ENCODE data around the gene SLC2A2. TPM values are rescaled to one million over a fixed set of nuclear protein-coding genes. Genes with fewer than 3 reads are reported as not detected.

The SLC2A2 gene
- total and polyA plus RNA-seq, 2 donors = 0.05 TPM; not detected in 1

DNA sequence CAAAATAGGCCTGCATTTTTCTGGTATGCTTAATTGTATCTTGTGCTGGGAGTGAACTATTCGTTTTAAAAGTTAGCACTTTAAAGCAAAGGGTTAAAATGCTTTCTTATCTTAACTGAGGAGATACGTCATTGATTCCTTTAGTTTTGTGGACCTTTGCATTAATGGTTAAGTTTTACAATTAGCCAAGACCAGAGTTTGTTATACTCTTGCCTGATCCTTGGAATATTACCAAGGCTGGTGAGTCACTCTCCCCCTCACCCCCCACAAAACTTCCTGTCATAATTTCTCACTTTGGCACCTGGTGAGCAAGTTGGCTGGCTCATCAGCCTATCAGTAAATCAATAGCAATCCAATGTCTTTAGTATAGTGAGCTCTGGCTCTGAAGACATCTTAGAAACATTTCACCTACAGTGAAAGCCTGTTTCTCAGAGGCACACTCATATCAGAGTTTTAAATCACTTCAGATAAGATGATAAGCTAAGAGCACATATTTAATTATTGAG lies 26.7 kb downstream of the SLC2A2 start:
- DNase-seq (ENCODE audit: low read depth in 6 of 9, low spot score in 9 of 9) = no peak
- Histone ChIP-seq H3K36me3 (ENCODE audit: control insufficient read depth in 2 of 2, insufficient read depth in 2 of 2, low read length in 1 of 2) (no peaks in the 10 kb centered on the region), H3K27me3 (ENCODE audit: control insufficient read depth in 2 of 2, insufficient read depth in 1 of 2, low read length in 1 of 2) (no peaks in the 10 kb centered on the region), H3K4me3 (ENCODE audit: low read length in 2 of 2) (no peak overlapping the region), H3K9me3 (ENCODE audit: control insufficient read depth in 2 of 2, insufficient read depth in 1 of 2, low read length in 1 of 2) (no peaks in the 10 kb centered on the region), H3K27ac (ENCODE audit: low read depth in 1 of 2, low read length in 1 of 2) (no peak overlapping the region), H3K4me1 (ENCODE audit: control insufficient read depth in 2 of 2, insufficient read depth in 2 of 2, low read length in 2 of 2) (no peaks in the 10 kb centered on the region)
- WGBS = 90% methylated on average over 2 of the region's 2 CpGs

DNA sequence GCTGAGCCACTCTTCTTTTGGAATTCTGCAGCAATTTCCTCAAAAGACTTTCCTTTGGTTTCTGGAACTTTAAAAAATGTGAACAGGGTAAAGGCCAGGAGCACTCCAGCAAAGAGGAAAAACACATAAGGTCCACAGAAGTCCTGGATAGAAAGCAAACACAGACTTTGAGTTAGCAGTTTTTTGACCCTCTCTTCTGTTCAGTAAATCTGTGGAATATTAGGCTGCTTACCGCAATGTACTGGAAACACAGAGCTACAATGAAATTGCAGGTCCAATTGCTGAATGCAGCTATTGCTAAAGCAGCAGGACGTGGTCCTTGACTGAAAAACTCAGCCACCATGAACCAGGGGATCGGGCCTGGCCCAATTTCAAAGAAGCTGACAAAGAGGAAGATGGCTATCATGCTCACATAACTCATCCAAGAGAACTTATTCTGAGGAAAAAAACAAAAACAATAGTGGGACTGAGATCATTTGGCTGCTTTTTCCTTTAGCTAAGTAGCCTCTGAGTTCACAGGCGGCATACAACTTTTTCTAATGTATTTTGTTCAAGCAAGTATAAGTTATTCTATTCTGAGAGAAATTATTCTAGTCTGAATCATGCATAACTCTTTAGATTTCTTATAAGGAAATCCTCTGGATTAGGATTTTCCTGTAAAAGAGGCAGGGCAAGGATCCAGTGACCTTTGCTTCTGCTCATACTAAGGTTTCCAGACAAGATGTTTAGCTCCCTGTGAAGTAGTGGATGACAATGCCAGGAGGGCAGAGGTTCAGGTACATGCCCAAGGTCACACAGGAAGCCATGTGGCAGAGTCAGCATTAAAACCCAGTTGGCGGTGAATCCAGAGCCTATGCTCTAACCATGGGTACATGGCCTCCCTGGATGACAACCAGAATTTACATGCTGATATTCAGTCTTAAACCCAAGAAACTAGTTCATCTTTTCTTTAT lies 28.3 kb downstream of the SLC2A2 start:
- Histone ChIP-seq H3K27ac (ENCODE audit: low read depth in 1 of 2, low read length in 1 of 2) (no peak overlapping the region), H3K4me1 (ENCODE audit: control insufficient read depth in 2 of 2, insufficient read depth in 2 of 2, low read length in 2 of 2) (no peaks in the 10 kb centered on the region), H3K4me3 (ENCODE audit: low read length in 2 of 2) (no peak overlapping the region), H3K27me3 (ENCODE audit: control insufficient read depth in 2 of 2, insufficient read depth in 1 of 2, low read length in 1 of 2) (no peaks in the 10 kb centered on the region), H3K36me3 (ENCODE audit: control insufficient read depth in 2 of 2, insufficient read depth in 2 of 2, low read length in 1 of 2) (no peaks in the 10 kb centered on the region), H3K9me3 (ENCODE audit: control insufficient read depth in 2 of 2, insufficient read depth in 1 of 2, low read length in 1 of 2) (no peaks in the 10 kb centered on the region)
- 90% methylated on average over 5 of the region's 5 CpGs for WGBS
- no peak for DNase-seq (ENCODE audit: low read depth in 6 of 9, low spot score in 9 of 9)

DNA sequence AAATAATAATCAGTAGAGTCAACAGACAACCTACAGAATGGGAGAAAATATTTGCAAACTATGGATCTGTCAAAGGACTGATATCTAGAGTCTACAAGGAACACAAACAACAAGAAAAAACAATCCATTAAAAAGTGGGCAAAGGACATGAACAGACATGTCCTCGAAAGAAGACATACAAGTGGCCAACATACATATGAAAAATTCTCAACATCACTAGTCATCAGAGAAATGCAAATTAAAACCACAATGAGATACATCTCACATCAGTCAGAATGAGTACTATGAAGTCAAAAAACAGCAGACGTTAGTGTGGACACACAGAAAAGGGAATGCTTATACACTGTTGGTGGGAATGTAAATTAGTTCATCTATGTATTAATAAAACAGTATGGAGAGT lies 33.7 kb downstream of the SLC2A2 start:
- DNase-seq (ENCODE audit: low read depth in 6 of 9, low spot score in 9 of 9) = no peak
- Histone ChIP-seq H3K4me3 (ENCODE audit: low read length in 2 of 2) (no peak overlapping the region), H3K9me3 (ENCODE audit: control insufficient read depth in 2 of 2, insufficient read depth in 1 of 2, low read length in 1 of 2) (no peaks in the 10 kb centered on the region), H3K4me1 (ENCODE audit: control insufficient read depth in 2 of 2, insufficient read depth in 2 of 2, low read length in 2 of 2) (no peaks in the 10 kb centered on the region), H3K27ac (ENCODE audit: low read depth in 1 of 2, low read length in 1 of 2) (no peak overlapping the region), H3K27me3 (ENCODE audit: control insufficient read depth in 2 of 2, insufficient read depth in 1 of 2, low read length in 1 of 2) (no peaks in the 10 kb centered on the region), H3K36me3 (ENCODE audit: control insufficient read depth in 2 of 2, insufficient read depth in 2 of 2, low read length in 1 of 2) (no peaks in the 10 kb centered on the region)
- 94% methylated on average over 2 of the region's 2 CpGs for WGBS

DNA sequence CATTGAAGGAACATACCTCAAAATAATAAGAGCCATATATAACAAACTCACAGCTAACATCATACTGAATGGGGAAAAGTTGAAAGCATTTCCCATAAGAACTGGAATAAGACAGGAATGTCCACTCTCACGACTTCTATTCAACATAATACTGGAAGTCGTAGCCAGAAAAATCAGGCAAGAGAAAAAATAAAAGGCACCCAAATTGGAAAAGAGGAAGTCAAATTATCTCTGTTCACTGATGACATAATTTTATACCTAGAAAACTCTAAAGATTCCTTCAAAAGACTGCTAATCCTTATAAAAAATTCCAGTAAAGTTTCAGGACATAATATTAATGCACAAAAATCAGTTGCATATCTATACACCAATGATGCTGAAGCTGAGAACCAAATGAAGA lies 34.9 kb downstream of the SLC2A2 start:
- Histone ChIP-seq H3K27ac (ENCODE audit: low read depth in 1 of 2, low read length in 1 of 2) (no peak overlapping the region), H3K36me3 (ENCODE audit: control insufficient read depth in 2 of 2, insufficient read depth in 2 of 2, low read length in 1 of 2) (no peaks in the 10 kb centered on the region), H3K4me1 (ENCODE audit: control insufficient read depth in 2 of 2, insufficient read depth in 2 of 2, low read length in 2 of 2) (no peaks in the 10 kb centered on the region), H3K9me3 (ENCODE audit: control insufficient read depth in 2 of 2, insufficient read depth in 1 of 2, low read length in 1 of 2) (no peaks in the 10 kb centered on the region), H3K4me3 (ENCODE audit: low read length in 2 of 2) (no peak overlapping the region), H3K27me3 (ENCODE audit: control insufficient read depth in 2 of 2, insufficient read depth in 1 of 2, low read length in 1 of 2) (no peaks in the 10 kb centered on the region)
- DNase-seq (ENCODE audit: low read depth in 6 of 9, low spot score in 9 of 9) = no peak
- 92% methylated on average over 2 of the region's 2 CpGs for WGBS

DNA sequence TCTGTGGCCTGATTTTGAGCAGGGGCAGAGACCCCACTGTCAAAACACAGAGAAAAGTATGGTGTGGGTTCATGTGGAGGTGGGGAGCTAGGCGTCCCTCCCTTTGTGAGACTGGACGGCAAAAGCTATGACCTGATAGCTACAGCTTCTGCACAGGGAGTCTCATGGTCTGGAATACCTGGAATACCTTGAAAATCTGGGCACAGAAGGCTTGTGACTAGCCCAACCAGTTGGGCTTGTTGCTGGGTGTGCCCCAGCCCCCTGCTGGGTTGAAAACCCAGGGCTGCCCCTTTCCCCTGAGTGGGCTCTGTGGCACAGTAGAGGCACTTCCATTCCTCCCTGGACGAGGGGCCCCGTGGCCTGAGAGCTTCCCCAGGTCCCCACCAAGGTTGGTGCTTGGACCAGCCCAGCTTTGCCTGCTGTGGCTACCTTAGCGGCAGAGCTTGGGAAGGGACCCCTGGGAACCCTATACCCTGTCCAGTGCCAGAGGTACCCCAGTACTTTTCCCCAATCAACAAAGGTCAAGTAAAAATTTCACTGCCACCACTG lies 37.3 kb downstream of the SLC2A2 start:
- H3K9me3 ChIP-seq (ENCODE audit: control insufficient read depth in 2 of 2, insufficient read depth in 1 of 2, low read length in 1 of 2) = no peaks in the 10 kb centered on the region
- no peak overlapping the region for H3K4me3 ChIP-seq (ENCODE audit: low read length in 2 of 2)
- no peak for DNase-seq (ENCODE audit: low read depth in 6 of 9, low spot score in 9 of 9)
- no peaks in the 10 kb centered on the region for H3K36me3 ChIP-seq (ENCODE audit: control insufficient read depth in 2 of 2, insufficient read depth in 2 of 2, low read length in 1 of 2)
- 95% methylated on average over 5 of the region's 5 CpGs for WGBS
- no peaks in the 10 kb centered on the region for H3K27me3 ChIP-seq (ENCODE audit: control insufficient read depth in 2 of 2, insufficient read depth in 1 of 2, low read length in 1 of 2)
- H3K27ac ChIP-seq (ENCODE audit: low read depth in 1 of 2, low read length in 1 of 2) = no peak overlapping the region
- H3K4me1 ChIP-seq (ENCODE audit: control insufficient read depth in 2 of 2, insufficient read depth in 2 of 2, low read length in 2 of 2) = no peaks in the 10 kb centered on the region

DNA sequence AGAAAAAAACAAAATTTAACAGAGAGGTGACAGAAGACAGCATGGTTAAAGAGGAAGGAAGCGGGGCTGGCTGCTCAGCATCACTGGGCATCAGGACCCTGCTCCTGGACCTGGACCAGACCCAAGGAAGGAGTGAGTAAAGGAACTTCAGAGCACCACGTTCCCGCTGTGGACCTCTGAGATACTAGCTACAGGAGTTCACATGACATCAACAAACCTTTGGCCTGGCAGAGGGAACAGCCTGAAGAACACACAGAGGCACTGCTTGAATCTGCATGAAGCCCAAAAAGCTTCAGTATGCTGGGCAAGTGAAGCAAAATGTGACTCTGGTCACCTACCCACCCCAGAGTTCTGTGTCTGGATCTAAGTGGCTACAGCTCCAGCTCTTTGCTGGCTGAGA lies 38.1 kb downstream of the SLC2A2 start:
- no peaks in the 10 kb centered on the region for H3K9me3 ChIP-seq (ENCODE audit: control insufficient read depth in 2 of 2, insufficient read depth in 1 of 2, low read length in 1 of 2)
- 85% methylated on average over 3 of the region's 3 CpGs for WGBS
- no peak for DNase-seq (ENCODE audit: low read depth in 6 of 9, low spot score in 9 of 9)
- H3K4me3 ChIP-seq (ENCODE audit: low read length in 2 of 2) = no peak overlapping the region
- H3K27ac ChIP-seq (ENCODE audit: low read depth in 1 of 2, low read length in 1 of 2) = no peak overlapping the region
- H3K4me1 ChIP-seq (ENCODE audit: control insufficient read depth in 2 of 2, insufficient read depth in 2 of 2, low read length in 2 of 2) = no peaks in the 10 kb centered on the region
- H3K36me3 ChIP-seq (ENCODE audit: control insufficient read depth in 2 of 2, insufficient read depth in 2 of 2, low read length in 1 of 2) = no peaks in the 10 kb centered on the region
- no peaks in the 10 kb centered on the region for H3K27me3 ChIP-seq (ENCODE audit: control insufficient read depth in 2 of 2, insufficient read depth in 1 of 2, low read length in 1 of 2)

DNA sequence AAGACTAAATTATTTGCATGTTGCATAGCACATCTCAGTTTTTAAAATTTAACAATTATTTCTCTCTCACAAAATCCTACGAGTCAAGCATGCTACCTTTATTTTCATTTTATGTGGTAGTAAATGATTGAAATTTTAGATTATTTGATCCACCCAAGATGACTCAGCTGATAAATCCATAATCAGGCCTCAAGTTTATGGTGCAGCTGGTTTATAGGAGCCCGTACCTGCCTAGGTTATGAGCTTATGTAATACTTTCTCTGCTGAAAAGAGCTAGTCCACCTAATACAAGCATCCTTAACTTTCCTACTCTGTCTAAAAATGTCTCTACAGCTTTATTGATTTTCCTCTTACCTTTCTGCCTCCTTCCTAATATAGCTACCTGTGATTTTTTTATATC lies 41.2 kb downstream of the SLC2A2 start:
- WGBS = 93% methylated on average over 2 of the region's 2 CpGs
- Histone ChIP-seq H3K4me3 (ENCODE audit: low read length in 2 of 2) (no peak overlapping the region), H3K9me3 (ENCODE audit: control insufficient read depth in 2 of 2, insufficient read depth in 1 of 2, low read length in 1 of 2) (no peaks in the 10 kb centered on the region), H3K27me3 (ENCODE audit: control insufficient read depth in 2 of 2, insufficient read depth in 1 of 2, low read length in 1 of 2) (no peaks in the 10 kb centered on the region), H3K4me1 (ENCODE audit: control insufficient read depth in 2 of 2, insufficient read depth in 2 of 2, low read length in 2 of 2) (no peaks in the 10 kb centered on the region), H3K36me3 (ENCODE audit: control insufficient read depth in 2 of 2, insufficient read depth in 2 of 2, low read length in 1 of 2) (no peaks in the 10 kb centered on the region), H3K27ac (ENCODE audit: low read depth in 1 of 2, low read length in 1 of 2) (no peak overlapping the region)
- no peak for DNase-seq (ENCODE audit: low read depth in 6 of 9, low spot score in 9 of 9)

DNA sequence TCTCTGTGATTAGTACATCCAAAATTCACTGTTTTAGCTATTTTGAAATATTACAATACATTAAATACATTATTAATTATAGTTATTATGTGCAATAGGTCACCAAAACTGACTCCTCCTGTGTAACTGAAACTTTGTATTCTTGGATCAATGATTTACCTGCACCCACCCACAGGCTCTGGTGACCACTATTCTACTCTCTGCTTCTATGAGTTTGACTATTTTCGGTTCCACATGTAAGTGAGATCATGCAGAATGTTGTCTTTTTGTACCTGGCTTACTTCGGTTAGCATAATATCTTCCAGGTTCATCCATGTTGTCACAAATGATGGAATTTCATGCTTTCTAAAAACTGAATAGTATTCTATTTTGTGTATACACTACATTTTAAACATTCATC lies 43.8 kb downstream of the SLC2A2 start:
- Histone ChIP-seq H3K27ac (ENCODE audit: low read depth in 1 of 2, low read length in 1 of 2) (no peak overlapping the region), H3K4me3 (ENCODE audit: low read length in 2 of 2) (no peak overlapping the region), H3K36me3 (ENCODE audit: control insufficient read depth in 2 of 2, insufficient read depth in 2 of 2, low read length in 1 of 2) (no peaks in the 10 kb centered on the region), H3K4me1 (ENCODE audit: control insufficient read depth in 2 of 2, insufficient read depth in 2 of 2, low read length in 2 of 2) (no peaks in the 10 kb centered on the region), H3K27me3 (ENCODE audit: control insufficient read depth in 2 of 2, insufficient read depth in 1 of 2, low read length in 1 of 2) (no peaks in the 10 kb centered on the region), H3K9me3 (ENCODE audit: control insufficient read depth in 2 of 2, insufficient read depth in 1 of 2, low read length in 1 of 2) (no peaks in the 10 kb centered on the region)
- DNase-seq (ENCODE audit: low read depth in 6 of 9, low spot score in 9 of 9) = no peak
- whole genome bisulfite sequencing = 93% methylated on average over 2 of the region's 2 CpGs

DNA sequence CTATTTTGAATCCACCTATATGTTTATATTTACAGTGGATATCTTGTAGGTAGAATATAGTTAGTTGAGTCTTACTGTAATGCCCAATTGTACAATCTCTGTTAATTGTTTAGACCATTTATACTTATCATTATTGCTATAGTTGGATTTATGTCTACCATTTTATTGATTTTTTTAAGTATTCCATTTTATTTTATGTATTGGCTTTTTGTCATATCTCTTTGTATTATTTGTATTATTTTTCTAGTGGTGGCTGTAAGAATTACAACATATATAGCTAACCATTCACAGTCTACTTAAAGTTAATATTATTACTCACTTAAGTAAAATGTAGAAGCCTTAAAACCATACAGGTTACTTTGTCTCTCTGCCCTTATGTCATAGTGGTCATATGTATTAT lies 46.1 kb downstream of the SLC2A2 start:
- DNase-seq (ENCODE audit: low read depth in 6 of 9, low spot score in 9 of 9) = no peak
- no peaks in the 10 kb centered on the region for H3K36me3 ChIP-seq (ENCODE audit: control insufficient read depth in 2 of 2, insufficient read depth in 2 of 2, low read length in 1 of 2)
- no peaks in the 10 kb centered on the region for H3K4me1 ChIP-seq (ENCODE audit: control insufficient read depth in 2 of 2, insufficient read depth in 2 of 2, low read length in 2 of 2)
- no peak overlapping the region for H3K27ac ChIP-seq (ENCODE audit: low read depth in 1 of 2, low read length in 1 of 2)
- no peak overlapping the region for H3K4me3 ChIP-seq (ENCODE audit: low read length in 2 of 2)
- H3K9me3 ChIP-seq (ENCODE audit: control insufficient read depth in 2 of 2, insufficient read depth in 1 of 2, low read length in 1 of 2) = no peaks in the 10 kb centered on the region
- H3K27me3 ChIP-seq (ENCODE audit: control insufficient read depth in 2 of 2, insufficient read depth in 1 of 2, low read length in 1 of 2) = no peaks in the 10 kb centered on the region

All from thymus (tissue), 11 donors.